H1 (cell line): ENCODE data around the gene ZMYM4. TPM values are rescaled to one million over a fixed set of nuclear protein-coding genes. Genes with fewer than 3 reads are reported as not detected.

Experiments
- CTCF ChIA-PET: fragments of 300-600 bp; sonication (Branson Sonifier 250); formaldehyde crosslinking; loops from one replicate; lab custom pipeline; 2021; ENCODE audit not compliant: partially characterized antibody; lab: Charles Lee
- POLR2A ChIA-PET: fragments of 300-600 bp; sonication (Branson Sonifier 250); formaldehyde crosslinking; loops from one replicate; lab custom pipeline; 2021; ENCODE audit warnings: inconsistent platforms; ENCODE audit not compliant: partially characterized antibody; lab: Charles Lee
- DNase-seq, 2 experiments: peaks; one replicate each; pipeline versions ENCODE4 v3.0.0 to v3.0.0-alpha.2; 2010 to 2022; ENCODE audit warnings: low spot score in 2 of 2, low read depth in 1 of 2, mixed read lengths in 1 of 2
- FAIRE-seq: peaks from 2 replicates; lab custom pipeline; 2011; peaks lifted over from hg19 to GRCh38; lab: Jason Lieb, UNC
- H2AFZ ChIP-seq: 2 replicates; pipeline ENCODE4 v1.8.1; 2012; ENCODE audit warnings: low read length, inconsistent platforms
- H2AK5ac ChIP-seq: 2 replicates; pipeline ENCODE4 v1.6.1; 2013; ENCODE audit warnings: low read depth, low read length
- H2BK120ac ChIP-seq: replicated peaks from 2 replicates; pipeline ENCODE3; 2013; ENCODE audit warnings: low read depth, low read length, inconsistent platforms
- H2BK12ac ChIP-seq: 2 replicates; pipeline ENCODE4 v1.6.1; 2013; ENCODE audit warnings: low read depth, low read length
- H2BK15ac ChIP-seq: 2 replicates; pipeline ENCODE4 v1.6.1; 2013; ENCODE audit warnings: low read length
- H2BK20ac ChIP-seq: 2 replicates; pipeline ENCODE4 v1.6.1; 2013; ENCODE audit warnings: low read length
- H2BK5ac ChIP-seq: 2 replicates; pipeline ENCODE4 v1.6.1; 2013; ENCODE audit warnings: low read depth, low read length
- H3K14ac ChIP-seq: 2 replicates; pipeline ENCODE4 v1.6.1; 2013; ENCODE audit warnings: inconsistent platforms; ENCODE audit not compliant: insufficient read length
- H3K18ac ChIP-seq: 2 replicates; pipeline ENCODE4 v1.6.1; 2013; ENCODE audit warnings: low read length; ENCODE audit errors: extremely low read depth
- H3K23ac ChIP-seq: 2 replicates; pipeline ENCODE4 v1.6.1; 2013; ENCODE audit warnings: inconsistent platforms; ENCODE audit not compliant: insufficient read length
- H3K23me2 ChIP-seq: 2 replicates; pipeline ENCODE4 v1.6.1; 2013; ENCODE audit warnings: low read depth, low read length
- H3K27ac ChIP-seq: 2 replicates; pipeline ENCODE4 v1.6.1; 2011; ENCODE audit warnings: low read depth, low read length, inconsistent platforms
- H3K27me3 ChIP-seq, 4 experiments: replicated peaks in 1 of 4; 1 replicate in 1 of 4; 2 replicates in 3 of 4; pipeline versions ENCODE4 v1.6.1 to v1.8.1; 2011 to 2013; ENCODE audit warnings: low read length in 3 of 4, mild to moderate bottlenecking in 3 of 4, inconsistent platforms in 2 of 4, mixed read lengths in 2 of 4, moderate library complexity in 1 of 4; ENCODE audit not compliant: control insufficient read depth in 3 of 4, insufficient read depth in 3 of 4; ENCODE audit errors: extremely low read depth in 1 of 4
- H3K36me3 ChIP-seq, 4 experiments: 2 replicates each; pipeline versions ENCODE4 v1.6.1 to v1.8.1; 2011 to 2013; ENCODE audit warnings: mild to moderate bottlenecking in 4 of 4, low read length in 3 of 4, moderate library complexity in 2 of 4, control low read depth in 1 of 4, inconsistent platforms in 1 of 4; ENCODE audit not compliant: insufficient read depth in 4 of 4, control insufficient read depth in 2 of 4
- H3K4ac ChIP-seq: replicated peaks from 2 replicates; pipeline ENCODE3; 2013; ENCODE audit warnings: low read length, low read depth, mixed read lengths, inconsistent platforms; ENCODE audit not compliant: insufficient read length
- H3K4me1 ChIP-seq, 4 experiments: replicated peaks in 1 of 4; 1 replicate in 1 of 4; 2 replicates in 3 of 4; pipeline versions ENCODE4 v1.6.1 to v1.8.1; 2011 to 2013; ENCODE audit warnings: low read length in 3 of 4, inconsistent platforms in 2 of 4, mixed read lengths in 1 of 4; ENCODE audit not compliant: insufficient read depth in 4 of 4, control insufficient read depth in 3 of 4
- H3K4me2 ChIP-seq, 2 experiments: 2 replicates each; pipeline versions ENCODE4 v1.6.1 to v1.8.1; 2011 to 2013; ENCODE audit warnings: low read depth in 2 of 2, low read length in 2 of 2, control low read depth in 1 of 2, inconsistent platforms in 1 of 2, mild to moderate bottlenecking in 1 of 2; ENCODE audit not compliant: insufficient read depth in 1 of 2
- H3K4me3 ChIP-seq, 4 experiments: fragments of 200-600, 300-600 bp in 1 of 4; sonication (generic), shearing (Covaris generic), sonication (Bioruptor Twin) in 1 of 4; 2 replicates each; pipeline versions ENCODE4 v1.5.1 to v1.8.1; 2011 to 2016; ENCODE audit warnings: low read length in 4 of 4, low read depth in 3 of 4, control low read depth in 2 of 4, inconsistent platforms in 2 of 4, mild to moderate bottlenecking in 2 of 4, mixed read lengths in 1 of 4, moderate library complexity in 1 of 4; ENCODE audit not compliant: insufficient read depth in 2 of 4; ENCODE audit errors: extremely low read depth in 1 of 4
- H3K56ac ChIP-seq: replicated peaks from 2 replicates; pipeline ENCODE3; 2013; ENCODE audit warnings: low read depth, mild to moderate bottlenecking, mixed read lengths, low read length, inconsistent platforms; ENCODE audit not compliant: insufficient read length
- H3K79me1 ChIP-seq: 2 replicates; pipeline ENCODE4 v1.6.1; 2013; ENCODE audit warnings: low read depth, low read length, control low read depth
- H3K79me2 ChIP-seq, 2 experiments: 2 replicates each; pipeline versions ENCODE4 v1.6.1 to v1.8.1; 2012 to 2013; ENCODE audit warnings: low read length in 2 of 2, mild to moderate bottlenecking in 2 of 2, inconsistent platforms in 1 of 2; ENCODE audit not compliant: insufficient read depth in 2 of 2, control insufficient read depth in 1 of 2
- H3K9ac ChIP-seq, 4 experiments: replicated peaks in 1 of 4; 1 replicate in 1 of 4; 2 replicates in 3 of 4; pipeline versions ENCODE4 v1.6.1 to v1.8.1; 2011 to 2013; ENCODE audit warnings: low read depth in 3 of 4, low read length in 3 of 4, control low read depth in 2 of 4, mild to moderate bottlenecking in 2 of 4, moderate library complexity in 2 of 4, inconsistent platforms in 1 of 4; ENCODE audit errors: extremely low read depth in 1 of 4
- H3K9me3 ChIP-seq, 2 experiments: 2 replicates each; pipeline versions ENCODE4 v1.6.1 to v1.8.1; 2012 to 2013; ENCODE audit warnings: mild to moderate bottlenecking in 2 of 2, moderate library complexity in 2 of 2, control low read depth in 1 of 2, inconsistent platforms in 1 of 2, low read depth in 1 of 2, low read length in 1 of 2, mixed read lengths in 1 of 2; ENCODE audit not compliant: insufficient read depth in 2 of 2
- H4K20me1 ChIP-seq, 2 experiments: replicated peaks in 1 of 2; 2 replicates each; pipeline versions ENCODE3 to v1.8.1; 2011 to 2013; ENCODE audit warnings: inconsistent platforms in 2 of 2, low read length in 2 of 2, mild to moderate bottlenecking in 1 of 2; ENCODE audit not compliant: insufficient read depth in 2 of 2, control insufficient read depth in 1 of 2
- H4K5ac ChIP-seq: 2 replicates; pipeline ENCODE4 v1.6.1; 2013; ENCODE audit warnings: low read length, low read depth, mixed read lengths, inconsistent platforms; ENCODE audit not compliant: insufficient read length
- H4K8ac ChIP-seq: 2 replicates; pipeline ENCODE4 v1.8.0; 2013; ENCODE audit warnings: mild to moderate bottlenecking, moderate library complexity, low read length, inconsistent platforms; ENCODE audit not compliant: insufficient read depth; ENCODE audit errors: extremely low read depth
- H4K91ac ChIP-seq: replicated peaks from 2 replicates; pipeline ENCODE3; 2013; ENCODE audit warnings: low read length, mixed read lengths, inconsistent platforms; ENCODE audit not compliant: insufficient read length
- CBX8 ChIP-seq: fragments of 300-800, 300-1000 bp; sonication (generic); IDR thresholded peaks from 2 replicates; pipeline ENCODE4 v1.7.1; 2016; ENCODE audit warnings: low read depth, low read length, borderline replicate concordance
- CTBP2 ChIP-seq: IDR thresholded peaks from 2 replicates; pipeline ENCODE4 v1.7.0; 2011; ENCODE audit warnings: borderline replicate concordance, mild to moderate bottlenecking, moderate library complexity, mixed read lengths, low read length; ENCODE audit not compliant: insufficient read depth, insufficient read length
- EZH2 ChIP-seq: fragments of 200-600 bp; sonication (generic); IDR thresholded peaks from 2 replicates; pipeline ENCODE4 v1.7.1; 2012; ENCODE audit warnings: low read depth, mild to moderate bottlenecking, moderate library complexity, low read length, inconsistent platforms; ENCODE audit not compliant: severe bottlenecking
- KDM5A ChIP-seq: fragments of 200-600 bp; IDR thresholded peaks from 2 replicates; pipeline ENCODE4 v1.7.1; 2012; ENCODE audit warnings: mild to moderate bottlenecking, low read length, inconsistent platforms, mixed read lengths
- MAFK ChIP-seq: IDR thresholded peaks from 2 replicates; pipeline ENCODE4 v1.6.1; 2012; ENCODE audit warnings: low read depth, mild to moderate bottlenecking, improper control_type of control experiment, low read length
- NRF1 ChIP-seq: IDR thresholded peaks from 2 replicates; pipeline ENCODE4 v1.6.1; 2011; ENCODE audit warnings: mild to moderate bottlenecking, low read depth, low read length, improper control_type of control experiment
- POLR2A ChIP-seq, 2 experiments: IDR thresholded peaks; 1 replicate in 1 of 2; 2 replicates in 1 of 2; pipeline ENCODE4 v1.6.1; 2011; ENCODE audit warnings: low read depth in 2 of 2, low read length in 2 of 2, mild to moderate bottlenecking in 2 of 2; ENCODE audit errors: control extremely low read depth in 1 of 2
- RBBP5 ChIP-seq: IDR thresholded peaks from 2 replicates; pipeline ENCODE4 v1.7.1; 2012; ENCODE audit warnings: low read depth, mild to moderate bottlenecking, inconsistent platforms, low read length, moderate library complexity, borderline replicate concordance
- RFX5 ChIP-seq: IDR thresholded peaks from 2 replicates; pipeline ENCODE4 v1.6.1; 2011; ENCODE audit warnings: low read depth, low read length, improper control_type of control experiment, borderline replicate concordance
- SIRT6 ChIP-seq: IDR thresholded peaks from one replicate; pipeline ENCODE4 v1.7.1; 2012; ENCODE audit warnings: low read length, inconsistent platforms
- SP1 ChIP-seq: IDR thresholded peaks from 2 replicates; pipeline ENCODE4 v1.6.1; 2011; ENCODE audit warnings: low read depth, low read length
- SP2 ChIP-seq: IDR thresholded peaks from 2 replicates; pipeline ENCODE4 v1.6.1; 2012; ENCODE audit warnings: mild to moderate bottlenecking, low read length, inconsistent platforms
- SRF ChIP-seq: IDR thresholded peaks from 2 replicates; pipeline ENCODE4 v1.6.1; 2011; ENCODE audit warnings: mild to moderate bottlenecking, low read depth, low read length, moderate library complexity
- ZNF274 ChIP-seq: IDR thresholded peaks from 2 replicates; pipeline ENCODE4 v1.7.0; 2012; ENCODE audit warnings: low read length, borderline replicate concordance; ENCODE audit errors: extremely low read depth
- WGBS, 2 experiments: shearing (Covaris generic) in 1 of 2; methylation state at CpG; one replicate each; pipeline versions ENCODE4 v1.1.6 to v1.1.7; 2013 to 2015; ENCODE audit warnings: low lambda C conversion rate in 2 of 2, mixed read lengths in 2 of 2, inconsistent platforms in 1 of 2, low coverage in 1 of 2, missing lambda C conversion rate in 1 of 2; ENCODE audit not compliant: insufficient replicate concordance in 2 of 2, insufficient coverage in 1 of 2, insufficient read length in 1 of 2; ENCODE audit errors: extremely low coverage in 1 of 2, missing lambda C conversion rate in 1 of 2; 5-methylcytosine and 5-hydroxymethylcytosine counted together
- polyA plus RNA-seq, 7 experiments: library from polyadenylated mRNA; depleted of rRNA in 3 of 7; stranded (reverse) in 5 of 7; unstranded in 2 of 7; fragments of >200 nt in 5 of 7; fragments of 200-250 nt in 2 of 7; gene quantifications; 1 replicate in 5 of 7; 2 replicates in 1 of 7; 4 replicates in 1 of 7; pipeline versions ENCODE4 v1.2.1 to v1.2.3, GENCODE V29; 2011 to 2013; ENCODE audit warnings: missing spikeins in 2 of 7, mixed read lengths in 2 of 7
- total RNA-seq: library from RNA; stranded (reverse); fragmentation: NEBNext Ultra II Directional; extraction: Animal tissue kit (Norgen Biotek cat#: 25700); gene quantifications from 2 replicates; pipeline ENCODE4 v1.2.1, GENCODE V29; 2021

The ZMYM4 gene
- total and polyA plus RNA-seq, 2 of the 8 experiments (the other 6 are each of a cell fraction or from before 2014, with no cell fraction given) = 16.7 to 81.3 TPM

- ChIA-PET CTCF (no interaction called here), POLR2A (no interaction called here)
- Histone ChIP-seq H3K4me3 (no peak overlapping the region), H4K91ac (no peak overlapping the region), H2BK12ac (no peak overlapping the region), H4K8ac (no peak overlapping the region), H2BK120ac (no peak overlapping the region), H3K4ac (no peak overlapping the region), H2BK20ac (no peak overlapping the region), H2BK15ac (no peak overlapping the region), H2AFZ (no peak overlapping the region), H3K9ac (no peak overlapping the region), H3K36me3 (no peaks in the 10 kb centered on the region), H4K20me1 (no peaks in the 10 kb centered on the region), H3K4me1 (no peaks in the 10 kb centered on the region), H3K4me2 (no peak overlapping the region), H3K18ac (no peak overlapping the region), H3K27me3 (no peaks in the 10 kb centered on the region), H4K5ac (no peak overlapping the region), H2BK5ac (no peak overlapping the region), H3K79me2 (no peaks in the 10 kb centered on the region), H3K9me3 (no peaks in the 10 kb centered on the region), H3K27ac (no peak overlapping the region), H3K56ac (no peak overlapping the region), H3K79me1 (no peaks in the 10 kb centered on the region), H3K23me2 (no peaks in the 10 kb centered on the region), H3K14ac (no peak overlapping the region), H2AK5ac (no peak overlapping the region), H3K23ac (no peak overlapping the region)
- DNase-seq (no peak), FAIRE-seq (no peak)
- WGBS, 2 experiments = 78% methylated on average over 1 of the region's 1 CpG; no CpG with 5 or more reads in 1 of the 2 experiments
- TF ChIP-seq SP2 = no peak
- TF ChIP-seq MAFK = no peak
- TF ChIP-seq RBBP5 = no peak
- TF ChIP-seq CTBP2 = no peak
- no peak for TF ChIP-seq ZNF274
- no peak for TF ChIP-seq POLR2A (IDR thresholded peaks at IDR 0.05; ENCODE audit: control extremely low read depth in 1 of 2, low read depth in 2 of 2, low read length in 2 of 2)
- no peak for TF ChIP-seq SRF
- TF ChIP-seq RFX5 = no peak
- TF ChIP-seq SIRT6 = no peak
- TF ChIP-seq SP1 = no peak
- TF ChIP-seq KDM5A = no peak
- TF ChIP-seq NRF1 = no peak
- no peak for TF ChIP-seq EZH2
- TF ChIP-seq CBX8 = no peak
Observed at GRCh38 chr1:35229587-35230360, 38.7 kb upstream of the ZMYM4 start.
